Upper lobe of right lung (tissue), 1 donor: ENCODE measurements around the gene BMP7. TPM values are rescaled to one million over a fixed set of nuclear protein-coding genes. Genes with fewer than 3 reads are reported as not detected.

Experiments used
- ATAC-seq: fragments of 200-7000 bp; cut with Tn5 transposase; one replicate; pipeline ENCODE4 v1.9.1; 2020; ENCODE audit warnings: mild to moderate bottlenecking, moderate library complexity
- DNase-seq: peaks from one replicate; pipeline ENCODE4 v3.0.0-alpha.2; 2020
- H3K27ac ChIP-seq: fragments of 200-600 bp; one replicate; pipeline ENCODE4 v1.8.0; 2022
- H3K27me3 ChIP-seq: fragments of 200-600 bp; one replicate; pipeline ENCODE4 v1.8.0; 2022; ENCODE audit warnings: mild to moderate bottlenecking
- H3K36me3 ChIP-seq: fragments of 200-600 bp; one replicate; pipeline ENCODE4 v1.8.0; 2022
- H3K4me1 ChIP-seq: fragments of 200-600 bp; one replicate; pipeline ENCODE4 v1.8.0; 2022
- H3K4me3 ChIP-seq: fragments of 200-600 bp; one replicate; pipeline ENCODE4 v1.8.0; 2022; ENCODE audit warnings: mild to moderate bottlenecking
- H3K9me3 ChIP-seq: fragments of 200-600 bp; one replicate; pipeline ENCODE4 v1.8.0; 2022
- CTCF ChIP-seq: fragments of 200-600 bp; IDR thresholded peaks from one replicate; pipeline ENCODE4 v1.8.0; 2022; ENCODE audit warnings: antibody characterized with exemption
- intact Hi-C: fragments of 100-400 bp; cut with DNase I; formaldehyde crosslinking; loops from one replicate; pipeline ENCODE4 v1.11.0; 2022
- total RNA-seq: library from RNA; stranded (reverse); fragmentation: NEBNext Ultra II Directional; extraction: Animal tissue kit (Norgen Biotek cat#: 25700); gene quantifications from one replicate; pipeline ENCODE4 v1.2.1, GENCODE V29; 2021
- donor health status: DM: no; HTN: yes; CAD: no; lungs with severe emphysema.

BMP7 gene
- total RNA-seq, 1 donor from 2014 or later: 1.2 TPM

GRCh38 chr20:57163041-57163440, 103.4 kb downstream of the BMP7 start:
- no peak for TF ChIP-seq CTCF
- Histone ChIP-seq H3K4me1 (no peaks in the 10 kb centered on the region), H3K4me3 (no peak overlapping the region), H3K36me3 (no peaks in the 10 kb centered on the region), H3K9me3 (no peaks in the 10 kb centered on the region), H3K27me3 (no peaks in the 10 kb centered on the region), H3K27ac (no peak overlapping the region)
- intact Hi-C loops: no loop called here
- DNase-seq (no peak), ATAC-seq (no peak)

- Histone ChIP-seq H3K27ac (no peak overlapping the region), H3K9me3 (no peaks in the 10 kb centered on the region), H3K36me3 (no peaks in the 10 kb centered on the region), H3K4me1 (no peaks in the 10 kb centered on the region), H3K4me3 (no peak overlapping the region), H3K27me3 (no peaks in the 10 kb centered on the region)
- intact Hi-C loops: no loop called here
- DNase-seq: no peak
- ATAC-seq: no peak
- TF ChIP-seq CTCF: no peak
Measured at GRCh38 chr20:57162362-57162652, 104.1 kb downstream of the BMP7 start.

- H3K9me3 ChIP-seq: no peaks in the 10 kb centered on the region
- intact Hi-C loops: no loop called here
- no peak for ATAC-seq
- no peaks in the 10 kb centered on the region for H3K4me1 ChIP-seq
- no peaks in the 10 kb centered on the region for H3K27me3 ChIP-seq
- no peaks in the 10 kb centered on the region for H3K36me3 ChIP-seq
- H3K27ac ChIP-seq: no peak overlapping the region
- H3K4me3 ChIP-seq: no peak overlapping the region
- TF ChIP-seq CTCF: no peak
- DNase-seq: no peak
Measured at GRCh38 chr20:57161478-57162361, 104.7 kb downstream of the BMP7 start.

GRCh38 chr20:57160985-57161384, 105.5 kb downstream of the BMP7 start:
- ATAC-seq: no peak
- H3K36me3 ChIP-seq: no peaks in the 10 kb centered on the region
- TF ChIP-seq CTCF: no peak
- no peaks in the 10 kb centered on the region for H3K9me3 ChIP-seq
- H3K27ac ChIP-seq: no peak overlapping the region
- DNase-seq: no peak
- no peaks in the 10 kb centered on the region for H3K4me1 ChIP-seq
- no peaks in the 10 kb centered on the region for H3K27me3 ChIP-seq
- intact Hi-C loops: no loop called here
- H3K4me3 ChIP-seq: no peak overlapping the region

GRCh38 chr20:57159945-57160610, 106.4 kb downstream of the BMP7 start:
- intact Hi-C loops: no loop called here
- ATAC-seq (no peak), DNase-seq (no peak)
- Histone ChIP-seq H3K27me3 (no peaks in the 10 kb centered on the region), H3K4me1 (no peaks in the 10 kb centered on the region), H3K9me3 (no peaks in the 10 kb centered on the region), H3K27ac (no peak overlapping the region), H3K4me3 (no peak overlapping the region), H3K36me3 (no peaks in the 10 kb centered on the region)
- no peak for TF ChIP-seq CTCF
